GM21619 (cell line): ENCODE results near the gene ABCG8.
"Not testable (repeated sequence)": the region's sequence is repeated elsewhere in the genome, so short reads cannot be mapped to it uniquely, and the experiment has no call there.

Source experiments
- ATAC-seq: cut with Tn5 transposase; IDR thresholded peaks from one replicate; pipeline ENCODE4 v1.9.1; 2021; ENCODE audit not compliant: unreplicated experiment

ABCG8 gene

GRCh38 chr2:43906448-43907109 lies 67.8 kb downstream of the ABCG8 start:
- ATAC-seq = no peak

DNA sequence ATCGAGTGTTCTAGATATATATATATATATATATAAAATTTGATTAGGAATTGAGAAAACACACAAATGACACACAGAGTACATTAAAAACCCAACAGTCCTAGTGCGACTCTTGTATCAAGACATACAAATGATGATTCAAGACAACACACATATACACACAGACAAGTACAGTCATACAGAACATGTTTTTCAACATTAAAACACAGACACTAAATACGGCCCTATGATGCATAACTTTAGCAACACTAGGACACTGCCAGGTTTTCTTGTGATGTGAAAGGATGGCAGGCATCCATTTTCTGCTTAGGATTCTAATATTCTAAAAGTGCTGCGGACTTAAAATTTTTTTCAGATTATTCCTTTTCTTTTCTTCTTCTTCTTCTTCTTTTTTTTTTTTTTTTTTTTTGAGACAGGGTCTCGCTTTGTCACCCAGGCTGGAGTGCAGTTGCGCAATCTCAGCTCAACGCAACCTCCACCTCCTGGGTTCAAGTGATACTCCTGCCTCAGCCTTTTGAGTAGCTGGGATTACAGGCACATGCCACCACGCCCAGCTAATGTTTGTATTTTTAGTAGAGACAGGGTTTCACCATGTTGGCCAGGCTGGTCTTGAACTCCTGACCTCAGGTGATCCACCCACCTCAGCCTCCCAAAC lies 72.5 kb downstream of the ABCG8 start:
- ATAC-seq = not testable (repeated sequence)

DNA sequence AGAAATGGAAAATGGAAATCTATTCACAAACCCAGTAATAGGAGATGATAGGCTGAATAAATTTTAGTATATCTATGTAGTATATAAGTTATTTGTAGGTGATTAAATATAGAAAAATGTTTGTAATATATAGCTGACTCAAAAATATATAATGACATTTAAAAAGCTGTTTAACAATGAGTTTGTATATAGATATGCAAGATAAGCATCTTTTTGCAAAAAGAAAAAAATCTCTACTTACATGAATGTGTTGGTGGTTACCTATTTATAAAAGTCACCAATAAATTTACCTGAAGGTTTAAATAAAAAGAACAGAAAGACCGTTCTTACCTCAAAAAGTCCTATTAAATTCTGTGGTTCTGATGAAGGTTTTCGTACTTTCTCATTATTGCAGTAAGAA lies 85.7 kb downstream of the ABCG8 start:
- ATAC-seq = no peak

GRCh38 chr2:43925431-43925830 lies 86.7 kb downstream of the ABCG8 start:
- ATAC-seq = no peak

DNA sequence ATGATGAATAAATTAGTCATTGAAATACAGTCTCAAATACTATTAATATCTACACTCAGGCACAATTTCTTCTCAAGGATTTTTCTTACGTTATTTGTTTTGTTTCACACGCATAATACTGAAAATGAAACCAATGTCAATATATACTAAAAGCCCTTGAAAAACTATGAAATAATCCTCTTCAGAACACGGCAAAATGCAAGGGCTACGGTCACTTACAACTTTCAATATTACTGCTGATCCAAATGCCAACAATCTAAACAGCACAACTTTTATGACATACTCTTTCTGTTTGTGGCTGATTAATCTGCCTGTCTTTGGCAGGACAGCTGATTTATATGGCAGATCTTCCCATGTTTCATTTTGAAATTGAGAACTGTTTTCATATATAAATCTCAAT lies 88.7 kb downstream of the ABCG8 start:
- ATAC-seq = no peak

DNA sequence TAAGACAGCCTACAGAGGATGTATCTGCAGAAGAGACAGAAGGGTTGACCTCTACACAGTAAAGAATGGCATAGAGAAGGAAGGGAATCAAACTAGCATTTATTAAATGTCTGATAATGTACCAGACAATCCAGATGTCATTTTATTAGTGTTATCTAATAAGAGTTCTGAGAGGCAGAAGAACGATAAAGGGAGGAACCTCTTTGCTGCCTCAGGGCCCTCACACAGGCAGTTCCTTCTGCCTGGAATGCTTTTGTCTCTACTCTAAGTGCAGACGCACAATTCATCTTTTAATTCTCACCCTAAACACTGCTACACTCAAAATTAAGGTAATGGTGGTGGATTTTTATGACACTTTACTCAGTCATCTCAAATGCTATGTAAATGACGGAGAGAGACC lies 92.5 kb downstream of the ABCG8 start:
- ATAC-seq = no peak
